ENCODE results near the gene ADGRG3. TPM values are rescaled to one million over a fixed set of nuclear protein-coding genes. Genes with fewer than 3 reads are reported as not detected.

The ADGRG3 gene
- total and polyA plus RNA-seq, 9 of the 15 experiments (the other 6 are each of a cell fraction or from before 2014, with no cell fraction given), result 0.09 to 0.52 (median 0.14) TPM; not detected in 3

DNA sequence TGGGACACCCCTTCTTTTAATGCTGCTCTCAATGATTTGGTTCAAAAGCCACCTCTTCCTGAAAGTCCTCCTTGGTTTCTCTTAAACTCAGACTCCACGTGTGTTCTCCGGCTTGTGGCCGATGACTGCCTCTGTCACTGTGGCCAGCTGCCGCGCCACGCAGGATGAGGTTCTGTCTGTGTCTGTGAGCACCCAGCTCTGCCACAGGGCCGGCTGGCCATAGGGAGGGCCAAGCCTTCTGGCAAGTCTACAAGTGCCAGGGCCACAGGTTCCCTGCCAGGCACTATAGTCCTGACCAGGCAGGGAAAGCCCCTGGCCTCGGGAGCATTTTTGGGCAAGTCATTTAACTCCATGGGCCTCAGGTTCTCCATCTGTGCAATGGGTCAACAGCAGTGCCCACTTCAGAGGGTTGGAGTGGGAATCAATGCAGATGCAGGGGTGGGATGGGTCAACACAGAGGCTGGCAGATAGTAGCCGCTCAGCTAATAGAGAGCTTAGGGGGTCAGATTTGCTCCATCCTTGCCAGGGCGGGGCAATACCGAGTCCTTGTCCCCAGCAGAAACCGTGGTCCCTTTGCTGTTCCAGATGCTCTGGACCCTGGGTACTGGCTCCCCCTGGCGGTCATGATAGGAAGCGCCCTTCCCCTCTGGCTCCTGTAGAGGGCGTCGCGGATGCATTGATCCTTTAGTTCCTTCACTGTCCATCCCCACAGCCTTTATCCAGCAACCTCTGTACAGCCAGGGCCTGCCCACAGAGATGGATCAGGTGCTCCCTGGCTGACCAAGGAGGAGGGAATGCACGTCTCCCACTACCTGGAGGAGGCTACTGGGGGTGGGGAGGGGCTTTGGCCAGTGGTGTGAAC lies 19.3 kb upstream of the ADGRG3 start (continued):
- TF ChIP-seq, protein P1, sequence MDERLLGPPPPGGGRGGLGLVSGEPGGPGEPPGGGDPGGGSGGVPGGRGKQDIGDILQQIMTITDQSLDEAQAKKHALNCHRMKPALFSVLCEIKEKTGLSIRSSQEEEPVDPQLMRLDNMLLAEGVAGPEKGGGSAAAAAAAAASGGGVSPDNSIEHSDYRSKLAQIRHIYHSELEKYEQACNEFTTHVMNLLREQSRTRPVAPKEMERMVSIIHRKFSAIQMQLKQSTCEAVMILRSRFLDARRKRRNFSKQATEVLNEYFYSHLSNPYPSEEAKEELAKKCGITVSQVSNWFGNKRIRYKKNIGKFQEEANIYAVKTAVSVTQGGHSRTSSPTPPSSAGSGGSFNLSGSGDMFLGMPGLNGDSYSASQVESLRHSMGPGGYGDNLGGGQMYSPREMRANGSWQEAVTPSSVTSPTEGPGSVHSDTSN (CRISPR knock-in tag; IDR thresholded peaks at IDR 0.05; ENCODE audit: low read depth), result no peak
- TF ChIP-seq, protein P1 (tag; conservative IDR thresholded peaks at IDR 0.05; ENCODE audit: low read depth), result no peak
- no peak for TF ChIP-seq GTF2E2 (tag; IDR thresholded peaks at IDR 0.05)
- TF ChIP-seq ZNF3 (CRISPR knock-in tag; IDR thresholded peaks at IDR 0.05), result no peak
- no peak for TF ChIP-seq ZNF197 (CRISPR knock-in tag; IDR thresholded peaks at IDR 0.05; ENCODE audit: low read depth)
- TF ChIP-seq NFE2 (IDR thresholded peaks at IDR 0.05; ENCODE audit: low read depth), result no peak
- TF ChIP-seq, protein P2, sequence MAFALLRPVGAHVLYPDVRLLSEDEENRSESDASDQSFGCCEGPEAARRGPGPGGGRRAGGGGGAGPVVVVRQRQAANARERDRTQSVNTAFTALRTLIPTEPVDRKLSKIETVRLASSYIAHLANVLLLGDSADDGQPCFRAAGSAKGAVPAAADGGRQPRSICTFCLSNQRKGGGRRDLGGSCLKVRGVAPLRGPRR (CRISPR knock-in tag; IDR thresholded peaks at IDR 0.05), result no peak
- peak; percentile 95 for TF ChIP-seq RB1 (IDR thresholded peaks at IDR 0.05; ENCODE audit: low read depth)
- TF ChIP-seq ARID1B (IDR thresholded peaks at IDR 0.05), result no peak
- TF ChIP-seq CBX2 (IDR thresholded peaks at IDR 0.05; ENCODE audit: insufficient read depth, low read length, poor library complexity, severe bottlenecking), result no peak
- no peak for TF ChIP-seq ZNF124 (CRISPR knock-in tag; IDR thresholded peaks at IDR 0.05)
- no peak for TF ChIP-seq FOXK1 (CRISPR knock-in tag; IDR thresholded peaks at IDR 0.05; ENCODE audit: borderline replicate concordance)
- TF ChIP-seq KDM5B (IDR thresholded peaks at IDR 0.05; ENCODE audit: insufficient replicate concordance, low read depth, low read length), result no peak
- no peak for TF ChIP-seq ZNF212 (CRISPR knock-in tag; IDR thresholded peaks at IDR 0.05)
- no peak for TF ChIP-seq HNRNPL (IDR thresholded peaks at IDR 0.05; ENCODE audit: low read depth, low read length)
- TF ChIP-seq SRF (CRISPR knock-in tag; IDR thresholded peaks at IDR 0.05), result no peak
- peak; percentile 99 to 100 for TF ChIP-seq RAD21 (CRISPR knock-in tag; conservative IDR thresholded peaks at IDR 0.05 in 1 of 2, IDR thresholded peaks at IDR 0.05 in 1 of 2)
- no peak for TF ChIP-seq NR2C1 (IDR thresholded peaks at IDR 0.05)
- no peak for TF ChIP-seq NR2C1 (tag; IDR thresholded peaks at IDR 0.05)
- no peak for TF ChIP-seq MAFK (IDR thresholded peaks at IDR 0.05; ENCODE audit: low read length)
- TF ChIP-seq PRPF4 (IDR thresholded peaks at IDR 0.05; ENCODE audit: insufficient read depth, low read depth, low read length, poor library complexity, severe bottlenecking), result no peak
- peak; percentile 71 for TF ChIP-seq CBX1 (IDR thresholded peaks at IDR 0.05; ENCODE audit: low read depth)
- TF ChIP-seq ZNF584 (CRISPR knock-in tag; IDR thresholded peaks at IDR 0.05; ENCODE audit: low read depth), result no peak
- TF ChIP-seq PML (IDR thresholded peaks at IDR 0.05; ENCODE audit: low read length), result no peak
- TF ChIP-seq, protein P3, sequence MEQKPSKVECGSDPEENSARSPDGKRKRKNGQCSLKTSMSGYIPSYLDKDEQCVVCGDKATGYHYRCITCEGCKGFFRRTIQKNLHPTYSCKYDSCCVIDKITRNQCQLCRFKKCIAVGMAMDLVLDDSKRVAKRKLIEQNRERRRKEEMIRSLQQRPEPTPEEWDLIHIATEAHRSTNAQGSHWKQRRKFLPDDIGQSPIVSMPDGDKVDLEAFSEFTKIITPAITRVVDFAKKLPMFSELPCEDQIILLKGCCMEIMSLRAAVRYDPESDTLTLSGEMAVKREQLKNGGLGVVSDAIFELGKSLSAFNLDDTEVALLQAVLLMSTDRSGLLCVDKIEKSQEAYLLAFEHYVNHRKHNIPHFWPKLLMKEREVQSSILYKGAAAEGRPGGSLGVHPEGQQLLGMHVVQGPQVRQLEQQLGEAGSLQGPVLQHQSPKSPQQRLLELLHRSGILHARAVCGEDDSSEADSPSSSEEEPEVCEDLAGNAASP (IDR thresholded peaks at IDR 0.05), result no peak
- TF ChIP-seq ZNF239 (CRISPR knock-in tag; IDR thresholded peaks at IDR 0.05), result no peak
